DND-41 (cell line): ENCODE data around the gene U2AF2.

Experiments
- ATAC-seq: fragments of 200-7000 bp; cut with Tn5 transposase; 3 replicates; pipeline ENCODE4 v1.9.1; 2021; ENCODE audit warnings: low read depth; ENCODE audit not compliant: insufficient read depth
- DNase-seq: peaks from one replicate; pipeline ENCODE4 v3.0.0-alpha.2; 2020
- H2AFZ ChIP-seq: 2 replicates; pipeline ENCODE4 v1.6.0; 2012; ENCODE audit warnings: low read depth, low read length
- H3K27ac ChIP-seq: 2 replicates; pipeline ENCODE4 v1.5.1; 2012; ENCODE audit warnings: low read length, inconsistent platforms
- H3K27me3 ChIP-seq: fragments of 200-600 bp; sonication (generic); 2 replicates; pipeline ENCODE4 v1.6.0; 2012; ENCODE audit warnings: low read length, mild to moderate bottlenecking, inconsistent platforms; ENCODE audit not compliant: insufficient read depth, poor library complexity
- H3K36me3 ChIP-seq: 2 replicates; pipeline ENCODE4 v1.5.1; 2012; ENCODE audit warnings: low read length, inconsistent platforms; ENCODE audit not compliant: insufficient read depth
- H3K4me1 ChIP-seq: 2 replicates; pipeline ENCODE4 v1.5.1; 2012; ENCODE audit warnings: mild to moderate bottlenecking, low read length; ENCODE audit not compliant: insufficient read depth
- H3K4me2 ChIP-seq: 2 replicates; pipeline ENCODE4 v1.6.0; 2012; ENCODE audit warnings: mild to moderate bottlenecking, moderate library complexity, low read length, inconsistent platforms; ENCODE audit not compliant: insufficient read depth
- H3K4me3 ChIP-seq, 2 experiments: fragments of 200-600 bp in 1 of 2; shearing (Covaris generic) in 1 of 2; 2 replicates each; pipeline ENCODE4 v1.5.1; 2012 to 2016; ENCODE audit warnings: inconsistent platforms in 2 of 2, low read length in 2 of 2, mild to moderate bottlenecking in 2 of 2, low read depth in 1 of 2, moderate library complexity in 1 of 2
- H3K79me2 ChIP-seq: 2 replicates; pipeline ENCODE4 v1.6.0; 2012; ENCODE audit warnings: low read length, inconsistent platforms; ENCODE audit not compliant: insufficient read depth
- H3K9ac ChIP-seq: 2 replicates; pipeline ENCODE4 v1.6.0; 2012; ENCODE audit warnings: low read depth, mild to moderate bottlenecking, inconsistent platforms, low read length, moderate library complexity
- H3K9me3 ChIP-seq: 2 replicates; pipeline ENCODE4 v1.5.1; 2012; ENCODE audit warnings: low read length, moderate library complexity, mild to moderate bottlenecking, inconsistent platforms; ENCODE audit not compliant: insufficient read depth, severe bottlenecking
- H4K20me1 ChIP-seq: 2 replicates; pipeline ENCODE4 v1.6.0; 2012; ENCODE audit warnings: low read length; ENCODE audit not compliant: insufficient read depth
- CTCF ChIP-seq: IDR thresholded peaks from 2 replicates; pipeline ENCODE4 v1.5.1; 2012; ENCODE audit warnings: borderline replicate concordance, low read length, moderate library complexity, mild to moderate bottlenecking; ENCODE audit not compliant: poor library complexity, severe bottlenecking; ENCODE audit errors: extremely low read depth
- EZH2 ChIP-seq: IDR thresholded peaks from 3 replicates; pipeline ENCODE4 v1.6.1; 2012; ENCODE audit warnings: borderline replicate concordance, low read depth, mild to moderate bottlenecking, moderate library complexity, low read length, inconsistent platforms; ENCODE audit not compliant: severe bottlenecking

The U2AF2 gene

GRCh38 chr19:55616395-55616875, 38.4 kb upstream of the U2AF2 start:
- TF ChIP-seq EZH2 = no peak
- TF ChIP-seq CTCF = no peak
- H2AFZ ChIP-seq = no peak overlapping the region

GRCh38 chr19:55617426-55617825, 37.4 kb upstream of the U2AF2 start:
- no peaks in the 10 kb centered on the region for H3K9me3 ChIP-seq
- no peak overlapping the region for H3K27ac ChIP-seq
- H4K20me1 ChIP-seq = peaks cover 13% of the 10 kb centered on the region
- H3K4me1 ChIP-seq = peaks cover 9% of the 10 kb centered on the region
- no peak overlapping the region for H3K4me2 ChIP-seq
- H3K79me2 ChIP-seq = peaks cover 12% of the 10 kb centered on the region
- no peaks in the 10 kb centered on the region for H3K27me3 ChIP-seq
- ATAC-seq = no peak
- no peak overlapping the region for H3K4me3 ChIP-seq
- no peak overlapping the region for H2AFZ ChIP-seq
- no peak for TF ChIP-seq EZH2
- TF ChIP-seq CTCF = no peak
- peaks cover 52% of the 10 kb centered on the region for H3K36me3 ChIP-seq
- DNase-seq = no peak
- H3K9ac ChIP-seq = no peak overlapping the region

More at GRCh38 chr19:55616395-55616875, 38.4 kb upstream of the U2AF2 start:
- Histone ChIP-seq H3K4me3 (no peak overlapping the region), H3K27ac (no peak overlapping the region), H4K20me1 (peaks cover 21% of the 10 kb centered on the region), H3K36me3 (peaks cover 54% of the 10 kb centered on the region), H3K79me2 (peaks cover 21% of the 10 kb centered on the region), H3K9me3 (no peaks in the 10 kb centered on the region), H3K9ac (no peak overlapping the region), H3K4me2 (no peak overlapping the region), H3K27me3 (no peaks in the 10 kb centered on the region), H3K4me1 (peaks cover 9% of the 10 kb centered on the region)
- no peak for DNase-seq
- no peak for ATAC-seq

GRCh38 chr19:55618426-55618825, 36.4 kb upstream of the U2AF2 start:
- Histone ChIP-seq H3K4me2 (no peak overlapping the region), H3K9ac (no peak overlapping the region), H3K4me3 (no peak overlapping the region), H3K79me2 (peaks cover 3% of the 10 kb centered on the region; the same call in 1 of the 2 replicates), H3K4me1 (peaks cover 11% of the 10 kb centered on the region), H4K20me1 (peaks cover 9% of the 10 kb centered on the region), H3K27me3 (no peaks in the 10 kb centered on the region), H3K27ac (no peak overlapping the region), H3K9me3 (no peaks in the 10 kb centered on the region), H2AFZ (no peak overlapping the region), H3K36me3 (peaks cover 44% of the 10 kb centered on the region)
- ATAC-seq (no peak), DNase-seq (no peak)
- TF ChIP-seq CTCF (no peak), EZH2 (no peak)

GRCh38 chr19:55619286-55619685, 35.5 kb upstream of the U2AF2 start:
- no peak for ATAC-seq

More at GRCh38 chr19:55619286-55619685, 35.5 kb upstream of the U2AF2 start:
- H3K9me3 ChIP-seq = no peaks in the 10 kb centered on the region
- H3K27ac ChIP-seq = no peak overlapping the region
- no peak for DNase-seq
- H4K20me1 ChIP-seq = peaks cover 9% of the 10 kb centered on the region
- no peak overlapping the region for H3K4me3 ChIP-seq
- TF ChIP-seq EZH2 = no peak
- no peak for TF ChIP-seq CTCF
- peaks cover 17% of the 10 kb centered on the region for H3K4me1 ChIP-seq
- no peak overlapping the region for H2AFZ ChIP-seq
- peaks cover 3% of the 10 kb centered on the region; the same call in 1 of the 2 replicates for H3K79me2 ChIP-seq
- no peak overlapping the region for H3K4me2 ChIP-seq
- H3K9ac ChIP-seq = no peak overlapping the region
- H3K27me3 ChIP-seq = no peaks in the 10 kb centered on the region
- peaks cover 37% of the 10 kb centered on the region for H3K36me3 ChIP-seq
